Nephron (organoid): ENCODE results near the gene PIK3C3.

Experiments used
- H3K27ac Mint-ChIP-seq, 3 experiments: 2 replicates each; pipeline ENCODE4 v1.8.0; 2020; ENCODE audit warnings: mixed read lengths in 3 of 3, mild to moderate bottlenecking in 2 of 3, moderate library complexity in 1 of 3
- H3K27me3 Mint-ChIP-seq: 2 replicates; pipeline ENCODE4 v1.8.0; 2021; ENCODE audit warnings: low read depth, mild to moderate bottlenecking, moderate library complexity, mixed read lengths
- H3K36me3 Mint-ChIP-seq: 2 replicates; pipeline ENCODE4 v1.8.0; 2020; ENCODE audit warnings: low read depth, mixed read lengths
- H3K4me1 Mint-ChIP-seq: 2 replicates; pipeline ENCODE4 v1.8.0; 2020; ENCODE audit warnings: mixed read lengths
- H3K4me3 Mint-ChIP-seq, 3 experiments: 2 replicates each; pipeline ENCODE4 v1.8.0; 2020; ENCODE audit warnings: mild to moderate bottlenecking in 3 of 3, mixed read lengths in 3 of 3, moderate library complexity in 2 of 3
- H3K9me3 Mint-ChIP-seq: 2 replicates; pipeline ENCODE4 v1.8.0; 2020; ENCODE audit warnings: mixed read lengths
- TF ChIP-seq, protein P1 (sequence below), 3 experiments: fragments of 200-600 bp; sonication (generic); IDR thresholded peaks; one replicate each; pipeline ENCODE4 v1.5.0; 2021; ENCODE audit warnings: antibody characterized with exemption in 3 of 3; ENCODE audit not compliant: unreplicated experiment in 3 of 3

Gene PIK3C3

DNA sequence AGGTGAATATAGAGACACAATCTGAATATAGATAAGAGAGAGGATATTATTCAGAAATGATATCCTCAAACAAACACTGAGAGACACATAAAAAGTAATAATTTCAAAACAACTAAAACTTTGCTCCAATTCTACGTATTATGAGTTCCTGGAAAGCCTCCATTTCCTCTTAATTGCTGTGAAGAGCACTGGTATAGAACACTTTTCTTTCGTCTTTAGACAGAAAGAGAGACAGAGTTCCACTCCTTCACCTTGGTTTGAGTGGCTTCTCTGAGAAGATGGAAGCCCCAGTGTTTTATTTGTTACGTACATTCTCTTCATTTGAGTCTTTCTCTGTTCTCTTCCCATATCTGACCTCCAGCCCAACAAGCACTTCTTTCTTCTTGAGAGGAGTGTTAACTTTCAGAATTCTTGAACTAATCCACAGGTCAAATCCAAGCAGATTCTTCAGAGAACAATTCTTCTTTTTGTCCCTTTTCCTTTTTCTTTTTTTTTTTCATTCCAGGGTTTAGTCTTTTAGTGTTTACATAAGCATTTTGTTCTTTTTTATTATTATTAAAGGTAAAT is 6.4 kb upstream of the PIK3C3 start:
- Mint-ChIP-seq H3K9me3 (no peaks in the 10 kb centered on the region), H3K27ac (no peak overlapping the region), H3K27me3 (peaks cover 12% of the 10 kb centered on the region), H3K36me3 (no peaks in the 10 kb centered on the region), H3K4me1 (no peaks in the 10 kb centered on the region), H3K4me3 (no peak overlapping the region)
- TF ChIP-seq, protein P1, sequence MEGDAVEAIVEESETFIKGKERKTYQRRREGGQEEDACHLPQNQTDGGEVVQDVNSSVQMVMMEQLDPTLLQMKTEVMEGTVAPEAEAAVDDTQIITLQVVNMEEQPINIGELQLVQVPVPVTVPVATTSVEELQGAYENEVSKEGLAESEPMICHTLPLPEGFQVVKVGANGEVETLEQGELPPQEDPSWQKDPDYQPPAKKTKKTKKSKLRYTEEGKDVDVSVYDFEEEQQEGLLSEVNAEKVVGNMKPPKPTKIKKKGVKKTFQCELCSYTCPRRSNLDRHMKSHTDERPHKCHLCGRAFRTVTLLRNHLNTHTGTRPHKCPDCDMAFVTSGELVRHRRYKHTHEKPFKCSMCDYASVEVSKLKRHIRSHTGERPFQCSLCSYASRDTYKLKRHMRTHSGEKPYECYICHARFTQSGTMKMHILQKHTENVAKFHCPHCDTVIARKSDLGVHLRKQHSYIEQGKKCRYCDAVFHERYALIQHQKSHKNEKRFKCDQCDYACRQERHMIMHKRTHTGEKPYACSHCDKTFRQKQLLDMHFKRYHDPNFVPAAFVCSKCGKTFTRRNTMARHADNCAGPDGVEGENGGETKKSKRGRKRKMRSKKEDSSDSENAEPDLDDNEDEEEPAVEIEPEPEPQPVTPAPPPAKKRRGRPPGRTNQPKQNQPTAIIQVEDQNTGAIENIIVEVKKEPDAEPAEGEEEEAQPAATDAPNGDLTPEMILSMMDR (IDR thresholded peaks at IDR 0.05; ENCODE audit: unreplicated experiment in 3 of 3), result no peak

DNA sequence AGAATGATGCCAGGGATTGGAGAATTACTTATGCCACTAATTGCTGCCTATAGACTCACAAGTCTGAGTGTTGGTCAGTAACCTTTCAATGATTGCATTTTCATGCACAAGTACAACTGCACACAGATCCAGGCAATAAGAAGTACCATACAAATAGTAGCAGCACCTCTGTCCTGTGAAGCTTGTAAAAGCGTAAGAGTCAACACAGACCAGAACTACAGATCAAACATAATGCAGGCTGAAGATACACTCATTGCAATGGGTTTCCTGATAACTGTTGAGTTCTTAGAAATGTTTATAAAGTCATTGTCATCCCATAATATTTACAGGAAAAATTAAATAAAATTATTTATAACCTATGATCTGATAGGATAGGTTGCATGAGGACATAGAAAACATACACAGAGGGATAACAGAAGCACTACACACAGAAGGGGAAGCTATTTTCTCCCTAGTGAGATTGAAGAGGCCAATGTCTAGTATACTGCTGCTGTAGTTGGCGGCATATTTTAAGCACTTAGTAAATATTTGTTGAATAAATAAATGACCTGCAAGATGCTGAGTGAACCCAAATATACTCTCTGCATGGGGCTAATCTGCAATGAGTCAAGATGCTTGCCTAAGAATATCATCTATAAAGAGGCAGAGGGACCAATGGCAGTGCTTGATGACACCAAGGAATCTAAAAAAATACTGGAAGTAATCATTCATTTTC is 5.7 kb upstream of the PIK3C3 start:
- no peak overlapping the region for H3K27ac Mint-ChIP-seq
- no peak overlapping the region for H3K4me3 Mint-ChIP-seq
- no peaks in the 10 kb centered on the region for H3K4me1 Mint-ChIP-seq
- H3K9me3 Mint-ChIP-seq, result no peaks in the 10 kb centered on the region
- TF ChIP-seq, protein P1 (IDR thresholded peaks at IDR 0.05; ENCODE audit: unreplicated experiment in 3 of 3), result no peak
- H3K27me3 Mint-ChIP-seq, result peaks cover 12% of the 10 kb centered on the region
- no peaks in the 10 kb centered on the region for H3K36me3 Mint-ChIP-seq

DNA sequence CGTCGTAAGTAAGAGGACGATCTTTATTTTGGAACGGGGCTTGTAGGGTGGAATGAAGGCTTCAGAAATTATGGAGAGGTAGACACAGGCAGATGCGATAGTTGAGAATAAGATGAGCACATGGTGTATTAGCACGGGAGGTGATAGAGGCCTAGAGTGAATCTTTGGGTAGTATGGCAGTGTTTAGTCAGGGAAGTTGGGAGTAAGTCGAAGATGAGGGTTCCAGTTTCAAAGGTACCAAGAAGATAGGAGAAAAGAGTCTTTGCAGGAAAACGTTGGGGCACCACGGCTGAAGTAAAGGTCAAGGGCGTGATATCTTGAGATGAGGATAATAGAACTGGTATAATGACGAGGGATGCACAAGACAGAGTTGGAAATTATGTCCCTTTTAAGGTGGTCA is 654 bp downstream of the PIK3C3 start:
- TF ChIP-seq, protein P1 (IDR thresholded peaks at IDR 0.05; ENCODE audit: unreplicated experiment in 3 of 3), result no peak
- peaks cover 28% of the 10 kb centered on the region for H3K36me3 Mint-ChIP-seq
- H3K4me1 Mint-ChIP-seq, result peaks cover 31% of the 10 kb centered on the region
- H3K4me3 Mint-ChIP-seq, result peak overlapping the region; percentile 99 to 100 (median 100)
- H3K27ac Mint-ChIP-seq, result peak overlapping the region; percentile 81 to 98 (median 97)
- no peaks in the 10 kb centered on the region for H3K9me3 Mint-ChIP-seq
- peaks cover 3% of the 10 kb centered on the region for H3K27me3 Mint-ChIP-seq

DNA sequence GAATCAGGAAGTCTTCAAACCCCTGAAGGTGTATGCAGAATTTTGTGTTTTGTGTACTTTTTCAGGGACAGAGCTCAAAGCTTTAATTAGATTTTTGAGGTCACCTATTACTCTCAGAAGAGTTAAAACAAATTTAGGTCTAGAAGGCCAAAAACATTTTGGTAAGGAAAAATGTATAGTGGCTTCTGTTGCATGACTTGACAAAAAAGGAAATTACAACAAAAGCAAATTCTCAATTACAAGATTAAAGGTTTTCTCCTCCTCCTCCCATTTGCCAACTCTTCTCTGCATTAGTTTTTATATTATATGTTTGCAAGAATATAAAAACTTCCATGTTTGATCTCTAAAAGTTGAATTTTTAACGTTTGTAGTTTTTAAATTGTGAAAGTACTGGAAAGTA is 4.0 kb downstream of the PIK3C3 start:
- Mint-ChIP-seq H3K36me3 (peaks cover 42% of the 10 kb centered on the region), H3K4me3 (no peak overlapping the region), H3K9me3 (no peaks in the 10 kb centered on the region), H3K27me3 (no peaks in the 10 kb centered on the region), H3K27ac (no peak overlapping the region), H3K4me1 (peaks cover 31% of the 10 kb centered on the region)
- TF ChIP-seq, protein P1 (IDR thresholded peaks at IDR 0.05; ENCODE audit: unreplicated experiment in 3 of 3), result no peak

DNA sequence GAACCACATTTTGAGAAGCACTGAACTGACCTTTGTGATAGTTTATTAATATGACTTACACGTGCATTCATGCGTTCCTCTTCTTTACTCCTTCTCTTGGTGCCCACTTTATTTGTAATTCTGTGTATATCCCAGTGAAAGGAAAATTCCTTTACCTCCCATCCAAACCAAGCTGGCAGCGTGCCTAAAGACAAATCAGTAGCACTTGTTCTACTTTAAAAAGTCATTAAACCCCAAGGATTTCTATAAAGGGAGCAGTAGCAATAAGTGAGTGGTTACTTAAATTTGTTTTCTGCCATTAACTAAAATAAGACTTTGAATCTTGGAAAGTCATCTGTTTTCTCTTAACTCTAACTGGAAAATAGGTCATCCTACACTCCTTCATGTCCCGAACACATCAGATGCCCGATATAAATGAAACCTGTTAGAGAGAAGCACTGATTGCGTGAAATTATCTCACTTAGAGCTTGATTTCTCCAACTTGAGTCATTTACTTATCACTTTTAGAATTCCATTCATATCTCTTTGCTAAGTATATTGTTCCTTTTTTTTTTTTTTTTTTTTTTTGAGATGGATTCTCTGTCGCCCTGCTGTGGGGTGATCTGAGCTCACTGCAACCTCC is 10.7 kb downstream of the PIK3C3 start:
- Mint-ChIP-seq H3K9me3 (no peaks in the 10 kb centered on the region), H3K4me3 (no peak overlapping the region), H3K4me1 (peaks cover 45% of the 10 kb centered on the region)

More for the DNA sequence above, 10.7 kb downstream of the PIK3C3 start:
- no peaks in the 10 kb centered on the region for H3K27me3 Mint-ChIP-seq
- TF ChIP-seq, protein P1 (IDR thresholded peaks at IDR 0.05; ENCODE audit: unreplicated experiment in 3 of 3), result no peak
- peaks cover 42% of the 10 kb centered on the region for H3K36me3 Mint-ChIP-seq
- H3K27ac Mint-ChIP-seq, result peak overlapping the region; percentile 20 to 62 (median 21)
